IPS-NIHi11 (cell line): Measurements from ENCODE around the gene ADISSP.
A peak's percentile ranks its signal among the peaks of the same experiment; 100 is the strongest.

Experiments used
- DNase-seq: peaks from one replicate; pipeline ENCODE4 v3.0.0; 2012; ENCODE audit warnings: mixed read lengths, low spot score

The ADISSP gene

DNA sequence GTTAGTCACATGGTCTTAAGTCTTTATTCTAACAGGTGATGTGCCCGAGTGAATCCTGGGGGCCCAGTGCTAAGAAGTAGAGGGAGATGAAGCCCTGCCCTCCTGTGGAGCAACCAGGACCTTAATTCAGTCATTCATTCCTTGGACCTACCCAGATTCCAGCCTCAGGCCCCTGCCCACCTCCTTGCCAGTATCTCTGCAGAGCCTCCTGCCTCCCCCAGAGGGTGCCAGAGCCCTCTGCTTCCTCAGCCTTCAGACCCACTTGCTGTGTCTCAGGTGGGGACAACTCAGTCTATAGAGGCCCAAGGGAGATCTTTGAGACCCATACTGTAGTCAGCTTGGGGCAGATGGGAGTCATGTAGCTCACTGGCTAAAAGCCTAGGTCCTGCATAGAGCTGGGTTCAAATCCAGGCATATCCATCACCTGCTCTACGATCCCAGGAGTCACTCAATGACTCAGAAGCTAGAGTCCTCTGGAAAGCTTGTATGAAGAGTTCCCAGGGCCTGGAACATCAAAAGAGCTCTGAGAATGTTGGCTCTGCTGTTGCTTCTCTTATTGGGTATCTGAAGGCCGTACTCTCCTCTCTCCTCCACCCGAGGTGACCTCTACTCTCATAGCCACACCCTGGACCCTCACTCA, 51.2 kb downstream of the ADISSP start:
- peak; percentile 77 for DNase-seq

DNA sequence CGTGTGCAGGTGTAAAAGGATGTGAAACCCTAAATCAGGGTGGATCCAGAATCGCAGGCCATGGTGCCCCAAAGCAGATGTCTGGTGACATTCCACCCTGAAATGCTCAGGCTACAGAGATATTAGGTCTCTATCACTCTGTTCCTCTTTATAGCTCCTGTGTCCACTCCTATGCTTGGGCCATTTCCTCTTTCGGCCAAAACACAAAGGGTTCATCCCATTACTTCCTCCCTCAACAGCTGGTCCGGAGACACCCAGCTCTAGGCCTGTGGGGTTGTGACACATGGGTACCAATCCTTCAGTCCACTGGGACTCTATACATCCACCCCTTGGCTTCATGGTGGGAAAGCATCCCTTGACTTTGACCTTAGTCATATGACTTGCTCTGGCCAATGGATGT, 53.5 kb downstream of the ADISSP start:
- no peak for DNase-seq

DNA sequence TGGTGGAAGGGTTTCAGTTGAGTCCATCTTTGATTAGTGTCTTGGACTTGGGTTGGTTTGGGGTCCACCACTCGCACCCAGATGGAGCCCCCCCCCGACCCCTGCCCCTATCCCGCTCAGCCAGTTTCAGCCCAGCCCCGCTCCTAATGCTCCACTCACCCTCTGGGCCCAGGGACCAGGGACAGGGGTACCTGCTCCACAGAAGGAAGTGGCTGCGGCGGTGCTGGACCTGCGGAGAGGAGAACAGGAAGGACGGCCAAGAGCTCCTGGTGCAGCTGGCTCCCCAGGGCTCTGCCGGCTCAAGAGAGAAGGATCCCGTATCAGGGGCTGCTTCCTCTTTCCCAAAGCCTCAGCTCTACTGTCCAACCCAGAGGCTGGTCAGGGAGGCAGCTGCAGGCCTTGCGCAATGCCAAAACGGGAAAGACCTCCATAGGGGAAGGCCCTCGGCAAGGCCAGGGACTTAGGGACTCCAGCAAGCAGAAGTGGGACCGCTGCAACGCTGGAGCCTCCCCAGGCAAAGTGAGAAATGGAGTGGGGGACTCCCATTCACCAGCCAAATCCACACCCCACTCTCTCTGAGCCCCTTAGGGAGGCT, 55.2 kb downstream of the ADISSP start, which contains the start of gene SIGLEC1:
Gene SIGLEC1 (minus strand): TSS at position 322 of the 595 bp plus-strand sequence. CDS start 5,472 bp downstream, outside the sequence.
- no peak for DNase-seq

DNA sequence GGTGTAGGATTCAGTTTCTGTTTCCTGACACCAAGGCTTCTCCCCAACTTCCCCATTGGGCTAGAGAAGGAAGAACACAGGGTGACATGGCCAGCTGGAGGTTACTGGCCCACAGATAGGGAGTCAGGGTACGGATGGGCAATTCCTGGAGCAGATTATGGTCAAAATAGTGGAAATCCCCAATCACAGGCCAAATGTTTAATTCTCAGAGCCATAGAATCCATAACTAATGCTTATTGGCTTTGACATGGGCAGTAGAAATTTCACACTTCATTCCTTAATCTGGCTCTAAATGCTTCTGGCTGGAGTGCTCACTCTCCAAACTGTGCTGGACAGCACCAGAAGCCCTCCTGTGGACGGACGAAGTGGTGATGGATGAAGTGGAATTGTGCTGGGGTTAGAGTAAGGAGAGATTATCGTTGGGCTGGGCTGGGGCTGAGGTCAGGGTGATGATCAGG, 56.0 kb downstream of the ADISSP start:
- no peak for DNase-seq

DNA sequence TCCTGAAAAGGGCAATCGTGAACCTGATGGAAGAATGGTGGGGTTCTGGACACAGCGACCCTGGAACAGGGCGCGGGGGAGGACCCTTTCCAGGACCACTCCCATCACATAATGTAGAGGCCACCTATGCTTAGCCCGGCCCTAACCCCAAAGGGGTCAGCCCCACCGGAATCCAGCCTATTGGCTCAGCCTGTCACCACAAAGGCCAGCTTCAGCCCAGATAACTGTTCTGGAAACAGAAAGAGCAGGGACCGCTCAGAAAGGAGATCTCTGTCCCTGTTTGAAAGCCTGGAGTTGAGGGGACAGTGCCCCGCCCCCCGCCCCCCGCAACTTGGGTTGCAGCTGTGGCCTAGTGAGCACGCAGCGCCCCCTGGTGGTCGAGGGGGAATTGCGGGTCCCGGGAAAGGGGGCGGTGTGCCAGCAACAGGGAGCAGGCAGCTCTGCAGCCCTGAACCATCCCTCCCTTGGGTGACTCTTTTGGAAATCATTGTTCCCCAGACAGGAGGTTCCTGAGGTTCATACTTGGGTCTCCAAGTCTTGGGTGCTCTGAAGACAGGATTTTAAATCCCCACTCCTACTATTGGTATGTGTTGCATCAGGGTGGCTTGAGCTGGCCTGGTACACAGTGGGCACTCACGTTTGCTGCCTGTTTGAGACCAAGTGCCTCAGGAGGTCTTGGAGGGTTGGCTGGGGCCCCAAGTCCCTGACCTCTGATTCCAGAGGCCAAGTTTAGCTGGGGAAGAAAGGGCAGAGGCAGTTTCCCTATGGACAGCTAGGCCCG, 56.7 kb downstream of the ADISSP start:
- peak; percentile 97 for DNase-seq

DNA sequence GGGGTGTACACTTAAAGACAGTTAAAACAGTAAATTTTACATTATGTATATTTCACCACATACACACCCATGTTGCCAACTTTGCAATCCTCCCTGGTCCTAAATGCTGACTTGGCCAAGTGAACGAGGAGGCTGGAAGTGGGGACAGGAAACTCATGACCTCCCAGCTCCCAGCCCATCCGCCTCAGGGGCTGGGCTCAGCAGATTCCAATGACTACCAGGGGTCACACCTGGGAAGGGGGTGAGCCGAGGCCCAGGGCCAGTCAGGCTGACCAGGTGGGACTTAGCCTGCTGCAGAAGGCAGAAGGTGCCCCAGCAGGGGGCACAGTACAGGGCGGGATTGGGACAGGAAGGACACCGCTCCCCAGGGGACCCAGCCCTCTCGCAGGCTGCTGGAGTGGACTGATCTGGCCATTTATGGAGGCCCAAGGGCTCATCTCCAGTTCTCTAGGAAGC, 57.5 kb downstream of the ADISSP start:
- no peak for DNase-seq

DNA sequence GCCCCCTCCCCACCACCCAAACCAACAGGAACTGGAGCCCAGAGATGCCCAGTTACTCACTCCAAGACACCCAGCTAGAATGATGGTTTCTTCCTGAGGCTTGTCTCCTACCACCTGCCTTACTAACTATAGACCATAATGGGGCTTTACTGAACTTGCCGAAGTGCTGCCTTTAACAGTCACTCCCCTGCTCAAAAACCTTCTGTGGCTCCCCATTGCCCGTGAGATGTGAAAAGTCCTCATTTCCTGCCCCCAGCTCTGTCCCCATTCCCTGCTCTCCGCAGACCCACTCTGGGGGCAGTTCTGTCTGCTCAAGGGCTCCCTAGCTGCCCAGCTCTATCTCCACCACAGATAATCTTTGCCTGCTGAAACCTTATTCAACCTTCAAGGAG, 60.0 kb downstream of the ADISSP start:
- DNase-seq, result no peak

DNA sequence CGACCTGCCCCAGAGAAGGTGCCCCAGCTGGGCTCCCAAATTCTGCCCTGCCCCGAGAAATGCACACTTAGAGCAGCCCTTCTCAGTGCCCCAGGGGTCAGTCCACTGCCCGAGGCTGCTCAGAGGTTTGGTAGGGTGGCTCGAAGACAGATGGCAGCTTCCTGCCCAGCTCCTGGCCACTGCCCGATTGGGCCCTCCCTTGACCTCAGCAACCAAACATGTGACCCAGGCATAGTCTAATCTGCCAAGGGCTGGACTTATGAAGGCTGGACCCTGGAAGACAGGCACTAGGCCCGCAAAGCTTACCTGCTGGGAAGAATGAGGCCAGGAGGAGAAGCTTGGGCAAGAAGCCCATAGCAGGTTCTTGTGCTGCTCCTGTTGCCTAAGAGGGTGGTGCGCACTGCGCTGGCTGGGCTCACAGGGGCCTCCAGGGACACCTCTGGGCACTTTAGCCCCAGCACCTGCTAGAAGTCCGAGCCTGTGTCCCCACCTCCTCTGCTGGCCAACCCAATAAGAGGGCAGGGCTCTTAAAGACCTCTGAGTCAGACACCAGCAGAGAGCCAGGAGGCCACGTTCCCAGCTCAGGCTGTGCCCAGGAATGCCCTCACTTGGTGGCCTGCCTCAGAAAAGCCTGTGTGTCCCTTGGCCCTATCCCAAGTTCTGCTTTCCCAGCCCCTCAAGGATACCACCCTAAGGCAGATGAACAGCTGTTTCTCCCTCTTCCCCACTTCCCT, 60.6 kb downstream of the ADISSP start:
- DNase-seq, result no peak

DNA sequence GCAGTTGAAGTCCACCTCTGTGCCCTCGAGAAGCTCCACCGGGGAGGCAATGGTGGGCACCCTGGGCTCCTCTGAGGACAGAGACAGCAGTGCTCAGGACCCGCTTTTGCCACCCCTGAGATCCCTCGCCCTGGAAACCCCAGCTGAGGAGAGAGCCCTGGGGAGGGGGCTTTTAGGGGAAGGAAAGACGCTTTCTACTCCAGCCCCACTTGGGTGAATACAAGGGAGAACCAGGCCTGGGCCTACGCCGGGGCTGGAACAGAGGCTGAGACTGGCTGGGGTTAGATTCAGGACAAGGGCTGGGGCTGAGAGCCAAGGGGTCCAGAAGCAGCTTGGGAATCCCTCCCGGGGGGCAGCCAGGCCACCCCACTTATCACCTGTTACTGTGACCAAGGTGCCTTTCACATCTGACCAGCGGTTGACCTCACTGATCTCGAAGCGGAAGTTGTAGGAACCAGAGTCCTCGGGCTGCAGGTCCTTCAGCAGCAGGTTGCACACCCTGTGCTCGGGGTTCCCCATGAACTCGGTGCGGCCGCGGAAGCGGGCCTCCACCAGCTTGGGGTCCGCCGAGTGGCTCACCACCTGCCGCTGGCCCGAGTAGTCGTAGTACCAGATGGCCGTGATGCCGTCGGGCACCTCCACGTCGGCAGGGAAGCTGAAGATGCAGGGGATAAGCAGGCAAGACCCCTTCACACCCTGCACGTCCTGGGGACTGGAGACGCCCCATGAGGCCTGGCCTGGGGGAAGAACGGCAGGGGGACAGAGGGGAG, 61.4 kb downstream of the ADISSP start:
- DNase-seq, result no peak

DNA sequence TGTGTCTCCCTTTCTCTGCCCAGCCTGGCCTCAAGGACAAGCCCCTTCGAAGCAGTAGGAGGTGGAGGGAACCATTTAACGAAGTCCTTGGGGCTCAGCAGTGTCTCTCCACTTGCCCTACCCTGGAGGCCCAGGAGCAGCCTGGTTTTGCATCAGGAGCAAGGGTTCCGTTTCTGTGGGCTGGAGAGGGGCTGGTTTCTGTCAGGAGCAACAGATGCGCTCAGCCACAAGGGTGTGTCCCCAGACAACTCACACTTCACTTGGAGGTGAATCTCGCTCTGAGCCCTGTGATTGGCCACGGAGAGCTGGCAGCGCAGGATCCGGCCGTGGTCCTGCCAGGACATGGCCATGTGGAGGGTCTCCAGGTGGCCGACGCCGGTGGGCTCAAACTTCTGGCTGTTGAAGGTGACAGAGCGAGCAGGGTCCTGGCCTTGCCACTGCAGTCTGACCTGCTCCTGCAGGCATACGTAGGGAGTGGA, 62.0 kb downstream of the ADISSP start:
- DNase-seq, result no peak

DNA sequence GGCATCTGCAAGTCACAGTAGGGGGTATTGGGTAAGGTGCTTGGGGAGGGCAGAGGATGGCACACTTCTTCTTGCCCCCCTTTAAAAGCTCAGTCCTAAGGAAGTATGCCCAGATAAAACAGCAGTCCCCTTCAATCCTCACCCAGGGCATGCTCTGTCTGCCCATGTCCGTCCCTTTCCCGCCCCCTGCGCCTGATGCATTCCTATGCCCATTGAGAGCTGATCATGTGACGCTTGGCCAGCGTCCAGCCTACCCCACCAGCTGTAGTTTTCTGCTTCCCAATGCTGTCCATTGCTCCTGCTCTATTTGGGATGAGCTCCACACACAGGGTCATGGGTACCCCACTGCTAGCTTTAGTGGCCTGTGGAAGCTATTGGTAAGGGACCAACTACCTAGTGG, 63.5 kb downstream of the ADISSP start:
- no peak for DNase-seq
